Panc1 (cell line): ENCODE results near the gene MMRN2. TPM values are rescaled to one million over a fixed set of nuclear protein-coding genes. Genes with fewer than 3 reads are reported as not detected.

Experiments
- ATAC-seq: fragments of 200-7000 bp; cut with Tn5 transposase; 2 replicates; pipeline ENCODE4 v1.9.1; 2020; ENCODE audit warnings: mild to moderate bottlenecking, moderate library complexity
- BruUV-seq: library from RNA; stranded (reverse); fragments of 400-500 nt; replicated peaks from 2 replicates; lab custom pipeline; 2021; lab: Mats Ljungman, UMichigan
- CTCF ChIA-PET: fragments of 300-600 bp; sonication (Branson Sonifier 250); formaldehyde crosslinking; loops from one replicate; lab custom pipeline; 2022; ENCODE audit warnings: antibody characterized with exemption; lab: Charles Lee
- POLR2A ChIA-PET: fragments of 300-600 bp; sonication (Branson Sonifier 250); formaldehyde crosslinking; loops from one replicate; lab custom pipeline; 2022; ENCODE audit warnings: antibody characterized with exemption; lab: Charles Lee
- DNase-seq: peaks from one replicate; pipeline ENCODE4 v3.0.0-alpha.2; 2010; ENCODE audit warnings: low read depth, low spot score
- H3K27ac ChIP-seq: 2 replicates; pipeline ENCODE4 v1.5.1; 2011; ENCODE audit warnings: mild to moderate bottlenecking, low read length, inconsistent platforms
- H3K27me3 ChIP-seq: fragments of 200-500 bp; sonication (Bioruptor generic); 2 replicates; pipeline ENCODE4 v1.6.0; 2014; ENCODE audit warnings: low read length, inconsistent platforms; ENCODE audit not compliant: control insufficient read depth, insufficient read depth
- H3K36me3 ChIP-seq: fragments of 200-500 bp; sonication (Bioruptor generic); 2 replicates; pipeline ENCODE4 v1.5.1; 2014; ENCODE audit warnings: inconsistent platforms, mild to moderate bottlenecking, low read length, moderate library complexity; ENCODE audit not compliant: control insufficient read depth, insufficient read depth
- H3K4me1 ChIP-seq: 2 replicates; pipeline ENCODE4 v1.5.1; 2011; ENCODE audit warnings: inconsistent platforms, mild to moderate bottlenecking, low read length, moderate library complexity; ENCODE audit not compliant: control insufficient read depth, insufficient read depth
- H3K4me3 ChIP-seq, 2 experiments: 2 replicates each; pipeline ENCODE4 v1.5.1; 2011 to 2012; ENCODE audit warnings: low read depth in 2 of 2, low read length in 2 of 2, mild to moderate bottlenecking in 2 of 2, inconsistent platforms in 1 of 2, moderate library complexity in 1 of 2
- H3K9me3 ChIP-seq: fragments of 200-500 bp; sonication (Bioruptor generic); 2 replicates; pipeline ENCODE4 v1.5.1; 2014; ENCODE audit warnings: low read depth, mild to moderate bottlenecking, inconsistent platforms, low read length, moderate library complexity; ENCODE audit not compliant: control insufficient read depth, insufficient read depth
- POLR2AphosphoS5 ChIP-seq: IDR thresholded peaks from 2 replicates; pipeline ENCODE4 v1.6.1; 2012; ENCODE audit warnings: mild to moderate bottlenecking, low read depth, low read length, moderate library complexity
- REST ChIP-seq, 2 experiments: IDR thresholded peaks; 2 replicates each; pipeline ENCODE4 v1.6.1; 2011 to 2012; ENCODE audit warnings: low read depth in 2 of 2, control low read depth in 1 of 2, low read length in 1 of 2, mild to moderate bottlenecking in 1 of 2, moderate library complexity in 1 of 2; ENCODE audit not compliant: insufficient read depth in 1 of 2
- SIN3A ChIP-seq: IDR thresholded peaks from 2 replicates; pipeline ENCODE4 v1.6.1; 2012; ENCODE audit warnings: low read depth, mild to moderate bottlenecking, low read length, moderate library complexity, borderline replicate concordance; ENCODE audit not compliant: insufficient read depth
- TCF7L2 ChIP-seq: IDR thresholded peaks from 2 replicates; pipeline ENCODE4 v1.6.1; 2011; ENCODE audit warnings: mild to moderate bottlenecking, low read depth, low read length, inconsistent platforms
- in situ Hi-C: cut with HindIII; loops from 2 replicates; pipeline ENCODE4 v1.10.0; 2016; ENCODE audit warnings: low sequenced_read_pairs, low pct_unique_long_range_greater_than_20kb
- intact Hi-C: fragments of 100-400 bp; cut with micrococcal nuclease; formaldehyde crosslinking; loops from one replicate; pipeline ENCODE4 v1.10.0; 2022; ENCODE audit not compliant: unreplicated experiment
- total RNA-seq: library from RNA; stranded (reverse); gene quantifications from one replicate; pipeline ENCODE4 v1.2.1, GENCODE V29; 2021; ENCODE audit not compliant: unreplicated experiment
- TF ChIP-seq, protein P1 (sequence below): fragments of 450-650 bp; IDR thresholded peaks from 2 replicates; pipeline ENCODE4 v1.5.1; 2017; ENCODE audit warnings: mild to moderate bottlenecking

The MMRN2 gene
- total RNA-seq, 1 experiment from 2014 or later = 1.0 TPM

DNA sequence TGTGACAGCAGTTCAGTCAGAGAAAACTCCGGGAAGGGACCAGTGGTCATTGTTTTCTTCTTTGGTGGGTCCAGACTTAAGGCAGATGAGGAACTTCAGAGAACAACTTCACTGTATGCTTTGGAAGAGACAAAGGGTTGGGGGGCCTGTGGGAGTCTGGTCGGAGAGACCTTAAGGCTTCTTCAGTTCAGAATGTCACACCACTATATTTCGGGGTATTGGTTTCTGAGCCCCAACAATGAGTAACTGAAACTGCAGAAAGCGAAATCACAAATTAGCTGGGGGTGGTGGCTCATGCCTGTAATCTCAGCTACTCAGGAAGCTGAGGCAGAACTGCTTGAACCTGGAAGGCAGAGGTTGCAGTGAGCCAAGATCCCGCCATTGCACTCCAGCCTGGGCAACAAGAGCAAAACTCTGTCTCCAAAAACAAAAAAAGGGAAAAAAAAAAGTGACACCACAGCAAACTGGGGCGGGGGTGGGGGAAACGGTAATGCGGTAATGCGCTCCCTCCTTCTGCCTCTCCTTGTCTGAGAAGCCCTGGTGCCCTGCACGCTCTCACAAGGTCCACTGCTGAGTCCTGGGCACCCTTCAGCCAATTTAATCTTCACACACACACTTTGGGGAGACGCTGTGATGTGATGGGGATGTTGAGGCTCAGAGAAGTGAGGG lies 8.7 kb upstream of the MMRN2 start:
- no TSS peak for BruUV-seq
- in situ Hi-C loops = no loop called here
- CTCF ChIA-PET = interaction anchor here (0.8 to 1.7 kb wide), 6 partner anchors 8 to 27 kb away, joined by 3 to 43 read pairs (median 8); partner anchors contain the start of genes MMRN2 and SNCG
- no peaks in the 10 kb centered on the region for H3K27me3 ChIP-seq
- H3K4me1 ChIP-seq = peaks cover 42% of the 10 kb centered on the region
- H3K9me3 ChIP-seq = no peaks in the 10 kb centered on the region
- intact Hi-C loops = no loop called here
- POLR2A ChIA-PET = no interaction called here
- ATAC-seq = no peak
- H3K27ac ChIP-seq = no peak overlapping the region; the same call in 1 of the 2 replicates
- H3K4me3 ChIP-seq = no peak overlapping the region
- DNase-seq = no peak
- H3K36me3 ChIP-seq = no peaks in the 10 kb centered on the region; the same call in 1 of the 2 replicates
- TF ChIP-seq TCF7L2 (no peak), POLR2AphosphoS5 (no peak), SIN3A (no peak), REST (IDR thresholded peaks at IDR 0.05; ENCODE audit: insufficient read depth in 1 of 2, low read depth in 2 of 2, low read length in 1 of 2) (no peak)
- TF ChIP-seq, protein P1, sequence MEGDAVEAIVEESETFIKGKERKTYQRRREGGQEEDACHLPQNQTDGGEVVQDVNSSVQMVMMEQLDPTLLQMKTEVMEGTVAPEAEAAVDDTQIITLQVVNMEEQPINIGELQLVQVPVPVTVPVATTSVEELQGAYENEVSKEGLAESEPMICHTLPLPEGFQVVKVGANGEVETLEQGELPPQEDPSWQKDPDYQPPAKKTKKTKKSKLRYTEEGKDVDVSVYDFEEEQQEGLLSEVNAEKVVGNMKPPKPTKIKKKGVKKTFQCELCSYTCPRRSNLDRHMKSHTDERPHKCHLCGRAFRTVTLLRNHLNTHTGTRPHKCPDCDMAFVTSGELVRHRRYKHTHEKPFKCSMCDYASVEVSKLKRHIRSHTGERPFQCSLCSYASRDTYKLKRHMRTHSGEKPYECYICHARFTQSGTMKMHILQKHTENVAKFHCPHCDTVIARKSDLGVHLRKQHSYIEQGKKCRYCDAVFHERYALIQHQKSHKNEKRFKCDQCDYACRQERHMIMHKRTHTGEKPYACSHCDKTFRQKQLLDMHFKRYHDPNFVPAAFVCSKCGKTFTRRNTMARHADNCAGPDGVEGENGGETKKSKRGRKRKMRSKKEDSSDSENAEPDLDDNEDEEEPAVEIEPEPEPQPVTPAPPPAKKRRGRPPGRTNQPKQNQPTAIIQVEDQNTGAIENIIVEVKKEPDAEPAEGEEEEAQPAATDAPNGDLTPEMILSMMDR = no peak

- H3K9me3 ChIP-seq = no peaks in the 10 kb centered on the region
- intact Hi-C loops = no loop called here
- POLR2A ChIA-PET = no interaction called here
- CTCF ChIA-PET = no interaction called here
- no peak overlapping the region for H3K27ac ChIP-seq
- ATAC-seq = no peak
- peaks cover 45% of the 10 kb centered on the region for H3K4me1 ChIP-seq
- TF ChIP-seq, protein P1 = no peak
- TF ChIP-seq REST (IDR thresholded peaks at IDR 0.05; ENCODE audit: insufficient read depth in 1 of 2, low read depth in 2 of 2, low read length in 1 of 2) (no peak), TCF7L2 (no peak), POLR2AphosphoS5 (no peak), SIN3A (no peak)
- BruUV-seq = no TSS peak
- no peaks in the 10 kb centered on the region for H3K27me3 ChIP-seq
- H3K4me3 ChIP-seq = no peak overlapping the region
- in situ Hi-C loops = no loop called here
- no peaks in the 10 kb centered on the region; the same call in 1 of the 2 replicates for H3K36me3 ChIP-seq
- DNase-seq = no peak
Measured at GRCh38 chr10:86964847-86965190, 7.4 kb upstream of the MMRN2 start.
